ENCODE data around the gene PRKAG2. TPM values are rescaled to one million over a fixed set of nuclear protein-coding genes. Genes with fewer than 3 reads are reported as not detected.

Gene PRKAG2
- total RNA-seq, 4 donors from 2014 or later = 38.8 to 94.4 (median 73.2) TPM

GRCh38 chr7:151705636-151706276, 171.2 kb downstream of the PRKAG2 start:
- Histone ChIP-seq H3K9me3 (no peaks in the 10 kb centered on the region), H3K4me3 (no peak overlapping the region), H3K27me3 (no peaks in the 10 kb centered on the region), H3K36me3 (no peaks in the 10 kb centered on the region), H3K4me1 (peaks cover 0 to 15% (median 2%) of the 10 kb centered on the region in 4 donors), H3K27ac (peak overlapping the region in 1 of 4 donors; percentile 42)
- TF ChIP-seq CTCF (IDR thresholded peaks at IDR 0.05) (peak in 5 of 6 experiments; percentile 10 to 58 (median 43)), POLR2A (IDR thresholded peaks at IDR 0.05) (no peak)
- DNase-seq = peak in 1 of 3 donors; percentile 63

- no peak overlapping the region for H3K4me3 ChIP-seq
- H3K9me3 ChIP-seq = no peaks in the 10 kb centered on the region
- no peak for DNase-seq
- peak overlapping the region in 1 of 4 donors; percentile 42 for H3K27ac ChIP-seq
- H3K4me1 ChIP-seq = peaks cover 0 to 10% (median 0%) of the 10 kb centered on the region in 4 donors
- no peaks in the 10 kb centered on the region for H3K36me3 ChIP-seq
- TF ChIP-seq CTCF (IDR thresholded peaks at IDR 0.05) (no peak), POLR2A (IDR thresholded peaks at IDR 0.05) (no peak)
- no peaks in the 10 kb centered on the region for H3K27me3 ChIP-seq
These were observed 171.8 kb downstream of the PRKAG2 start for GRCh38 chr7:151704960-151705635.

GRCh38 chr7:151704299-151704959, 172.5 kb downstream of the PRKAG2 start:
- H3K9me3 ChIP-seq = no peaks in the 10 kb centered on the region
- H3K4me3 ChIP-seq = no peak overlapping the region
- H3K36me3 ChIP-seq = no peaks in the 10 kb centered on the region
- no peaks in the 10 kb centered on the region for H3K27me3 ChIP-seq
- no peak overlapping the region for H3K27ac ChIP-seq
- no peak for TF ChIP-seq CTCF (IDR thresholded peaks at IDR 0.05)
- TF ChIP-seq POLR2A (IDR thresholded peaks at IDR 0.05) = no peak
- peaks cover 0 to 8% (median 0%) of the 10 kb centered on the region in 4 donors for H3K4me1 ChIP-seq
- DNase-seq = no peak

- no peaks in the 10 kb centered on the region for H3K36me3 ChIP-seq
- TF ChIP-seq CTCF (IDR thresholded peaks at IDR 0.05) = no peak
- no peak for TF ChIP-seq POLR2A (IDR thresholded peaks at IDR 0.05)
- no peaks in the 10 kb centered on the region for H3K27me3 ChIP-seq
- peaks cover 0 to 8% (median 0%) of the 10 kb centered on the region in 4 donors for H3K4me1 ChIP-seq
- no peak for DNase-seq
- H3K9me3 ChIP-seq = no peaks in the 10 kb centered on the region
- H3K4me3 ChIP-seq = no peak overlapping the region
- H3K27ac ChIP-seq = no peak overlapping the region
These were observed 174.0 kb downstream of the PRKAG2 start for GRCh38 chr7:151702961-151703360.

- Histone ChIP-seq H3K4me3 (no peak overlapping the region), H3K27ac (no peak overlapping the region), H3K4me1 (peaks cover 0 to 22% (median 5%) of the 10 kb centered on the region in 4 donors), H3K9me3 (no peaks in the 10 kb centered on the region), H3K27me3 (no peaks in the 10 kb centered on the region), H3K36me3 (no peaks in the 10 kb centered on the region)
- DNase-seq = no peak
- no peak for TF ChIP-seq CTCF (IDR thresholded peaks at IDR 0.05)
- TF ChIP-seq POLR2A (IDR thresholded peaks at IDR 0.05) = no peak
These were observed 176.2 kb downstream of the PRKAG2 start for GRCh38 chr7:151700586-151701165.

Measured in Peyer's patch (tissue), 4 donors.